AG09319 (cell line): ENCODE measurements around the gene ZMYND19.
"Not testable (repeated sequence)": the region's sequence is repeated elsewhere in the genome, so short reads cannot be mapped to it uniquely, and the experiment has no call there.

Experiments
- DNase-seq: peaks from one replicate; pipeline ENCODE4 v3.0.0-alpha.2; 2010; ENCODE audit warnings: low read depth; ENCODE audit errors: extremely low read depth
- CTCF ChIP-seq: IDR thresholded peaks from 2 replicates; pipeline ENCODE4 v1.5.1; 2011; ENCODE audit warnings: low read depth, mild to moderate bottlenecking, inconsistent platforms, low read length, moderate library complexity

The ZMYND19 gene

GRCh38 chr9:137578518-137579258 lies 11.6 kb downstream of the ZMYND19 start, which contains the start of gene DPH7:
Gene DPH7, minus strand, starts transcription at chr9:137578925. Its CDS starts 148 bp downstream, at chr9:137578777.
- peak; percentile 69 for DNase-seq
- TF ChIP-seq CTCF = peak; percentile 86

- TF ChIP-seq CTCF = no peak
- DNase-seq = no peak
These were observed 14.4 kb downstream of the ZMYND19 start for GRCh38 chr9:137575716-137576411.

GRCh38 chr9:137575364-137575715 lies 15.0 kb downstream of the ZMYND19 start:
- no peak for TF ChIP-seq CTCF
- DNase-seq = no peak

- TF ChIP-seq CTCF = no peak
- DNase-seq = no peak
These were observed 16.1 kb downstream of the ZMYND19 start for GRCh38 chr9:137574192-137574591.

GRCh38 chr9:137570566-137570965 lies 19.7 kb downstream of the ZMYND19 start:
- DNase-seq = no peak
- TF ChIP-seq CTCF = no peak

GRCh38 chr9:137569609-137570203 lies 20.6 kb downstream of the ZMYND19 start:
- TF ChIP-seq CTCF = no peak
- no peak for DNase-seq

GRCh38 chr9:137568445-137568844 lies 21.9 kb downstream of the ZMYND19 start:
- DNase-seq = not testable (repeated sequence)
